ENCODE data around the gene MICAL2.

MICAL2 gene

GRCh38 chr11:12271241-12271640 is 160.9 kb downstream of the MICAL2 start:
- H3K4me1 ChIP-seq (ENCODE audit: control insufficient read depth in 5 of 5, insufficient read depth in 5 of 5, low read length in 5 of 5): peaks cover 0 to 18% (median 6%) of the 10 kb centered on the region in 5 donors
- no peak overlapping the region for H3K4me3 ChIP-seq (ENCODE audit: low read depth in 1 of 5, low read length in 5 of 5)
- H3K36me3 ChIP-seq (ENCODE audit: control insufficient read depth in 5 of 5, insufficient read depth in 5 of 5, low read length in 5 of 5): no peaks in the 10 kb centered on the region
- H3K27me3 ChIP-seq (ENCODE audit: control insufficient read depth in 5 of 5, insufficient read depth in 4 of 5, low read length in 5 of 5): no peaks in the 10 kb centered on the region
- no peak overlapping the region for H3K9ac ChIP-seq (ENCODE audit: low read length in 5 of 5)
- H3K27ac ChIP-seq (ENCODE audit: low read depth, low read length): no peak overlapping the region
- H3K9me3 ChIP-seq (ENCODE audit: control insufficient read depth in 5 of 5, low read length in 5 of 5): no peaks in the 10 kb centered on the region

DNA sequence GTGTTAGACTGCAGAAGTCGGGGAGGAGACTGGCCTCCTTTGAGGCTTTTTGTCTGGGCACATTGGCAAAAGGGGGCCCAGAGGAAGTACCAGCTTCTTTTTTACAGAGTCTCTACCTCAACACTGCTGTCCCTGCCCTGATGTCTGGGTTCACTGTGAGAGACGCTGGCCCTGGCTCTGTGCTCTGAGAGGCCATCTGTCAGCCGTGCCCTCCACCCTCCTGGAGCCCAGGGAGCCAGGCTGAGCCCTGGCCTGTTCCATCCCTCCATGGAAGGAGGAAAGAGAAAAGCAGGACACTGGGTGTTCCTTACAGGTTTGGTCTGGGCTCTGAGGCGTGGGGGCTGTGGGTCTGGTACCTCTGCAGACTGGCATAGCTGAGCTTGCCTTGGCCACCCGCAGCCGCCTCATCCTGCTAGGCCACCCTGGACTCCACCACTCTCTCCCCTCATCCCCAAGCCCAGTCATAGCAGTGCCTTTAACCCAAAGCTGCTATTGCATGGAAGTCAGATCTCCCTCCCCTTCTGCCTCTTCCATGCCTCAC is 161.5 kb downstream of the MICAL2 start:
- Histone ChIP-seq H3K4me3 (ENCODE audit: low read depth in 1 of 5, low read length in 5 of 5) (no peak overlapping the region), H3K4me1 (ENCODE audit: control insufficient read depth in 5 of 5, insufficient read depth in 5 of 5, low read length in 5 of 5) (peaks cover 0 to 18% (median 6%) of the 10 kb centered on the region in 5 donors), H3K9ac (ENCODE audit: low read length in 5 of 5) (no peak overlapping the region), H3K9me3 (ENCODE audit: control insufficient read depth in 5 of 5, low read length in 5 of 5) (no peaks in the 10 kb centered on the region), H3K27me3 (ENCODE audit: control insufficient read depth in 5 of 5, insufficient read depth in 4 of 5, low read length in 5 of 5) (no peaks in the 10 kb centered on the region), H3K27ac (ENCODE audit: low read depth, low read length) (no peak overlapping the region), H3K36me3 (ENCODE audit: control insufficient read depth in 5 of 5, insufficient read depth in 5 of 5, low read length in 5 of 5) (no peaks in the 10 kb centered on the region)

GRCh38 chr11:12272821-12273617 is 162.6 kb downstream of the MICAL2 start:
- Histone ChIP-seq H3K9me3 (ENCODE audit: control insufficient read depth in 5 of 5, low read length in 5 of 5) (no peaks in the 10 kb centered on the region), H3K27ac (ENCODE audit: low read depth, low read length) (no peak overlapping the region), H3K36me3 (ENCODE audit: control insufficient read depth in 5 of 5, insufficient read depth in 5 of 5, low read length in 5 of 5) (no peaks in the 10 kb centered on the region), H3K4me1 (ENCODE audit: control insufficient read depth in 5 of 5, insufficient read depth in 5 of 5, low read length in 5 of 5) (peaks cover 0 to 18% (median 6%) of the 10 kb centered on the region in 5 donors), H3K4me3 (ENCODE audit: low read depth in 1 of 5, low read length in 5 of 5) (no peak overlapping the region), H3K27me3 (ENCODE audit: control insufficient read depth in 5 of 5, insufficient read depth in 4 of 5, low read length in 5 of 5) (no peaks in the 10 kb centered on the region), H3K9ac (ENCODE audit: low read length in 5 of 5) (no peak overlapping the region)

DNA sequence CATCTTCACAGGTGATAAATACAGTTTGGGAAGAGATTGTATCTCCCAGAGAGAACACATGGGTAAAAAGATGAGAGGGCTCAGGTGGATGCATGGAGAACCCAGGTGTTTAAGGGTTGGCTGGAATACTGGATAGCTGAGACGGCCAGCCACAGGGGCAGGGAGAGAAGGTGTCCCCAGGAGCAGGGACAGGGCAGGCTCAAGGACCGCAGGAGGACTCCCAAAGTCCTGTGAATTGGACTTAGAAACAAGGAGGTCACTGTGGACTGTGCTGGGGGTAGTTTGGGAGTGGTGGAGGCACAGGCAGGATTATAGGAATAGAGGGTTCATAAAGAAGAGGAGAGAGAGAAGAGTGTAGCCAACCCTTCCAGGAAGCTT is 163.2 kb downstream of the MICAL2 start:
- Histone ChIP-seq H3K4me1 (ENCODE audit: control insufficient read depth in 5 of 5, insufficient read depth in 5 of 5, low read length in 5 of 5) (peaks cover 0 to 18% (median 6%) of the 10 kb centered on the region in 5 donors), H3K27ac (ENCODE audit: low read depth, low read length) (no peak overlapping the region), H3K36me3 (ENCODE audit: control insufficient read depth in 5 of 5, insufficient read depth in 5 of 5, low read length in 5 of 5) (no peaks in the 10 kb centered on the region), H3K9me3 (ENCODE audit: control insufficient read depth in 5 of 5, low read length in 5 of 5) (no peaks in the 10 kb centered on the region), H3K9ac (ENCODE audit: low read length in 5 of 5) (no peak overlapping the region), H3K4me3 (ENCODE audit: low read depth in 1 of 5, low read length in 5 of 5) (no peak overlapping the region), H3K27me3 (ENCODE audit: control insufficient read depth in 5 of 5, insufficient read depth in 4 of 5, low read length in 5 of 5) (no peaks in the 10 kb centered on the region)

GRCh38 chr11:12274056-12274455 is 163.7 kb downstream of the MICAL2 start:
- Histone ChIP-seq H3K4me3 (ENCODE audit: low read depth in 1 of 5, low read length in 5 of 5) (no peak overlapping the region), H3K4me1 (ENCODE audit: control insufficient read depth in 5 of 5, insufficient read depth in 5 of 5, low read length in 5 of 5) (peaks cover 0 to 16% (median 4%) of the 10 kb centered on the region in 5 donors), H3K36me3 (ENCODE audit: control insufficient read depth in 5 of 5, insufficient read depth in 5 of 5, low read length in 5 of 5) (no peaks in the 10 kb centered on the region), H3K9me3 (ENCODE audit: control insufficient read depth in 5 of 5, low read length in 5 of 5) (no peaks in the 10 kb centered on the region), H3K9ac (ENCODE audit: low read length in 5 of 5) (no peak overlapping the region), H3K27me3 (ENCODE audit: control insufficient read depth in 5 of 5, insufficient read depth in 4 of 5, low read length in 5 of 5) (no peaks in the 10 kb centered on the region), H3K27ac (ENCODE audit: low read depth, low read length) (no peak overlapping the region)

- H3K27me3 ChIP-seq (ENCODE audit: control insufficient read depth in 5 of 5, insufficient read depth in 4 of 5, low read length in 5 of 5): no peaks in the 10 kb centered on the region
- peaks cover 0 to 9% (median 0%) of the 10 kb centered on the region in 5 donors for H3K4me1 ChIP-seq (ENCODE audit: control insufficient read depth in 5 of 5, insufficient read depth in 5 of 5, low read length in 5 of 5)
- H3K36me3 ChIP-seq (ENCODE audit: control insufficient read depth in 5 of 5, insufficient read depth in 5 of 5, low read length in 5 of 5): no peaks in the 10 kb centered on the region
- H3K4me3 ChIP-seq (ENCODE audit: low read depth in 1 of 5, low read length in 5 of 5): no peak overlapping the region
- H3K9me3 ChIP-seq (ENCODE audit: control insufficient read depth in 5 of 5, low read length in 5 of 5): no peaks in the 10 kb centered on the region
- no peak overlapping the region for H3K27ac ChIP-seq (ENCODE audit: low read depth, low read length)
- H3K9ac ChIP-seq (ENCODE audit: low read length in 5 of 5): no peak overlapping the region
Observed at GRCh38 chr11:12274558-12275197, 164.3 kb downstream of the MICAL2 start.

DNA sequence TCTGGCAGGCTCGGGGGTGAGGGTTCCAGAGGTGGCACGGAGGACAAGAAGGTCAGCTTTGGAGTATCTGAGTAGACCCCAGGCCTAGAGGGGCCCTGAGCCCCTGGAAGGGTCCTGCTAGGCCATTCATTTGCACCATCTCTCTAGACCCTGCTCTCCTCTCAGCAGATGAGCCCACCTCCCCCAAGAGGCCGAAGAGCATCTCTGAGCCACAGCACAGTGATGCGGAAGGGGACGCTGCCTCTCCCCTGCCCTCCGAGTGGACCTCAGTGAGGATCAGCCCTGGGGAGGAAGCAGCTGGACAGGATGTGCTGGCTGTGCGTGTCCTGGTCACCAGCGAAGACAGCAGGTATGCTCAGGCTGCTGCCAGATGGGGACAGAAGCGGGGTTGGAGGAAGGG is 165.4 kb downstream of the MICAL2 start:
- Histone ChIP-seq H3K27me3 (ENCODE audit: control insufficient read depth in 5 of 5, insufficient read depth in 4 of 5, low read length in 5 of 5) (no peaks in the 10 kb centered on the region), H3K36me3 (ENCODE audit: control insufficient read depth in 5 of 5, insufficient read depth in 5 of 5, low read length in 5 of 5) (no peaks in the 10 kb centered on the region), H3K9ac (ENCODE audit: low read length in 5 of 5) (no peak overlapping the region), H3K27ac (ENCODE audit: low read depth, low read length) (no peak overlapping the region), H3K9me3 (ENCODE audit: control insufficient read depth in 5 of 5, low read length in 5 of 5) (no peaks in the 10 kb centered on the region), H3K4me3 (ENCODE audit: low read depth in 1 of 5, low read length in 5 of 5) (no peak overlapping the region), H3K4me1 (ENCODE audit: control insufficient read depth in 5 of 5, insufficient read depth in 5 of 5, low read length in 5 of 5) (peaks cover 0 to 9% (median 0%) of the 10 kb centered on the region in 5 donors)

DNA sequence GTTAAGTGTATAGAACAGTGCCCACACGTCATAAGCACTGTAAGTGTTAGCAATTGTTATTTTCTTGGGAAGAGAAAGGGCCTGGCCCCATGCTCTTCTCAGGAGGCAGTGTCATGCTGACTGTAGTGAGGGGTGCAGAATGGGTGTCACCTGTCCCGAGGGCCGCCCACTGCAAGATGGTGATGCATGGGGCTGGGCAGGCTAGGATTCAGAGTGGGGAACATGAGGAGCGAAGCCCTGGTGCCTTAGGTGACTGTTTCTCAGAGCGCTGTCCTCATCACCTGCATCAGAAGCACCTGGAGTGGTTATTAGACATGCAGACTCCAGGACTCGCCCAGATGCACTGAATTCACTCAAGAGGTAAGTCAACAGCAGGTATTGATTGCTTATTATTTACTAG is 166.0 kb downstream of the MICAL2 start:
- Histone ChIP-seq H3K4me3 (ENCODE audit: low read depth in 1 of 5, low read length in 5 of 5) (no peak overlapping the region), H3K9me3 (ENCODE audit: control insufficient read depth in 5 of 5, low read length in 5 of 5) (no peaks in the 10 kb centered on the region), H3K9ac (ENCODE audit: low read length in 5 of 5) (no peak overlapping the region), H3K27me3 (ENCODE audit: control insufficient read depth in 5 of 5, insufficient read depth in 4 of 5, low read length in 5 of 5) (no peaks in the 10 kb centered on the region), H3K4me1 (ENCODE audit: control insufficient read depth in 5 of 5, insufficient read depth in 5 of 5, low read length in 5 of 5) (peaks cover 0 to 9% (median 0%) of the 10 kb centered on the region in 5 donors), H3K27ac (ENCODE audit: low read depth, low read length) (no peak overlapping the region), H3K36me3 (ENCODE audit: control insufficient read depth in 5 of 5, insufficient read depth in 5 of 5, low read length in 5 of 5) (no peaks in the 10 kb centered on the region)

DNA sequence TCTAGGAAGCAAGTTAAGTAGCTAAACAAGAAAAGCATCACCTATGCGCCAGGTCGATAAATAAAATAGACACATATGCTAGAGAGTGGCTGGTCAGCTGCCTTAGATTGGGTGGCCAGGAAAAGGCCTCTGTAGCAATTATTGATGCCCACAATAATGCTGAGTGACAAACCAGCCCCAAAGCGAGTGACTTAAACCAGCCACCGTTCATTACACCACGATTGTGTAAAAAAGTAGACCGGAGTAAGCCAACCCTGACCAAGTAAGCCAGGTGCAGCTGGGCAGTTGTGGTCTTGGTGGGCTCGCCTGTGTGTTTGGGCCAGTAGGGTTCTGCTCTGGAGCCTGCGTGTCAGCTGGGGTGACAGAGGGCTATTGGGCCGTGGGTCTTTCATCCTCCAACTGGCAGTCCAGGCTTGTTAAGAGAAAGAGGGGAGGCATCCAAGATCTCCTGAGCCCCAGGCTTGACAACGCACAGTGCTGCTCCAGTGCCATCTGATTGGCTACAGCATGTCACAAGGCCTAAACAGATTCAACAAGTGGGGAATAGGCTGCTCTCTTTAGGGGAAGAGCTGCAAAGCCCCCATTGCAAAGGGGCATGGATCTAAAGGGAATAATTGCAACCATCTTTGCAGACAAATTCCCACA is 166.6 kb downstream of the MICAL2 start:
- Histone ChIP-seq H3K27me3 (ENCODE audit: control insufficient read depth in 5 of 5, insufficient read depth in 4 of 5, low read length in 5 of 5) (no peaks in the 10 kb centered on the region), H3K9ac (ENCODE audit: low read length in 5 of 5) (no peak overlapping the region), H3K4me1 (ENCODE audit: control insufficient read depth in 5 of 5, insufficient read depth in 5 of 5, low read length in 5 of 5) (peaks cover 0 to 9% (median 2%) of the 10 kb centered on the region in 5 donors), H3K36me3 (ENCODE audit: control insufficient read depth in 5 of 5, insufficient read depth in 5 of 5, low read length in 5 of 5) (no peaks in the 10 kb centered on the region), H3K9me3 (ENCODE audit: control insufficient read depth in 5 of 5, low read length in 5 of 5) (no peaks in the 10 kb centered on the region), H3K27ac (ENCODE audit: low read depth, low read length) (no peak overlapping the region), H3K4me3 (ENCODE audit: low read depth in 1 of 5, low read length in 5 of 5) (no peak overlapping the region)

Data from subcutaneous abdominal adipose tissue (tissue), 5 donors.